BE2C (cell line): ENCODE measurements around the gene SUN5.

Experiments
- DNase-seq: peaks from one replicate; pipeline ENCODE4 v3.0.0-alpha.2; 2020
- H3K27me3 ChIP-seq: fragments of 250-450 bp; sonication (Bioruptor Pico); 2 replicates; pipeline ENCODE4 v1.5.1; 2020; ENCODE audit warnings: mild to moderate bottlenecking
- H3K36me3 ChIP-seq: fragments of 250-450 bp; sonication (Bioruptor Pico); 2 replicates; pipeline ENCODE4 v1.5.1; 2020; ENCODE audit warnings: mild to moderate bottlenecking
- H3K4me1 ChIP-seq: fragments of 250-450 bp; sonication (Bioruptor Pico); 2 replicates; pipeline ENCODE4 v1.5.1; 2020
- H3K4me3 ChIP-seq: 2 replicates; pipeline ENCODE4 v1.5.1; 2011; ENCODE audit warnings: low read depth, low read length
- H3K9me3 ChIP-seq: fragments of 250-450 bp; sonication (Bioruptor Pico); 2 replicates; pipeline ENCODE4 v1.5.1; 2020
- TF ChIP-seq, protein P1 (sequence below): IDR thresholded peaks from 2 replicates; pipeline ENCODE4 v1.5.1; 2012; ENCODE audit warnings: mild to moderate bottlenecking, low read depth, low read length

Gene SUN5

GRCh38 chr20:32966881-32967781 lies 37.1 kb downstream of the SUN5 start:
- Histone ChIP-seq H3K4me1 (peaks cover 5% of the 10 kb centered on the region; the same call in 1 of the 2 replicates), H3K27me3 (no peaks in the 10 kb centered on the region; the same call in 1 of the 2 replicates), H3K9me3 (no peaks in the 10 kb centered on the region), H3K36me3 (no peaks in the 10 kb centered on the region), H3K4me3 (no peak overlapping the region)
- no peak for DNase-seq
- TF ChIP-seq, protein P1, sequence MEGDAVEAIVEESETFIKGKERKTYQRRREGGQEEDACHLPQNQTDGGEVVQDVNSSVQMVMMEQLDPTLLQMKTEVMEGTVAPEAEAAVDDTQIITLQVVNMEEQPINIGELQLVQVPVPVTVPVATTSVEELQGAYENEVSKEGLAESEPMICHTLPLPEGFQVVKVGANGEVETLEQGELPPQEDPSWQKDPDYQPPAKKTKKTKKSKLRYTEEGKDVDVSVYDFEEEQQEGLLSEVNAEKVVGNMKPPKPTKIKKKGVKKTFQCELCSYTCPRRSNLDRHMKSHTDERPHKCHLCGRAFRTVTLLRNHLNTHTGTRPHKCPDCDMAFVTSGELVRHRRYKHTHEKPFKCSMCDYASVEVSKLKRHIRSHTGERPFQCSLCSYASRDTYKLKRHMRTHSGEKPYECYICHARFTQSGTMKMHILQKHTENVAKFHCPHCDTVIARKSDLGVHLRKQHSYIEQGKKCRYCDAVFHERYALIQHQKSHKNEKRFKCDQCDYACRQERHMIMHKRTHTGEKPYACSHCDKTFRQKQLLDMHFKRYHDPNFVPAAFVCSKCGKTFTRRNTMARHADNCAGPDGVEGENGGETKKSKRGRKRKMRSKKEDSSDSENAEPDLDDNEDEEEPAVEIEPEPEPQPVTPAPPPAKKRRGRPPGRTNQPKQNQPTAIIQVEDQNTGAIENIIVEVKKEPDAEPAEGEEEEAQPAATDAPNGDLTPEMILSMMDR = no peak

GRCh38 chr20:32966382-32966781 lies 37.9 kb downstream of the SUN5 start:
- H3K4me1 ChIP-seq = 0 out of 2 replicates have a peak, but pooled peaks cover under 1% of the 10 kb centered on the region
- no peaks in the 10 kb centered on the region for H3K36me3 ChIP-seq
- TF ChIP-seq, protein P1 = no peak
- no peak overlapping the region for H3K4me3 ChIP-seq
- H3K27me3 ChIP-seq = no peaks in the 10 kb centered on the region; the same call in 1 of the 2 replicates
- H3K9me3 ChIP-seq = no peaks in the 10 kb centered on the region
- no peak for DNase-seq

GRCh38 chr20:32965581-32966373 lies 38.5 kb downstream of the SUN5 start:
- DNase-seq = no peak
- H3K9me3 ChIP-seq = no peaks in the 10 kb centered on the region
- TF ChIP-seq, protein P1 = no peak
- H3K4me1 ChIP-seq = no peaks in the 10 kb centered on the region
- no peaks in the 10 kb centered on the region for H3K36me3 ChIP-seq
- no peaks in the 10 kb centered on the region; the same call in 1 of the 2 replicates for H3K27me3 ChIP-seq
- H3K4me3 ChIP-seq = no peak overlapping the region

- Histone ChIP-seq H3K36me3 (no peaks in the 10 kb centered on the region), H3K4me3 (no peak overlapping the region), H3K4me1 (no peaks in the 10 kb centered on the region), H3K9me3 (no peaks in the 10 kb centered on the region), H3K27me3 (no peaks in the 10 kb centered on the region; the same call in 1 of the 2 replicates)
- TF ChIP-seq, protein P1 = no peak
- no peak for DNase-seq
Measured at GRCh38 chr20:32965115-32965514, 39.1 kb downstream of the SUN5 start.

- DNase-seq = no peak
- H3K36me3 ChIP-seq = no peaks in the 10 kb centered on the region
- TF ChIP-seq, protein P1 = no peak
- H3K27me3 ChIP-seq = no peaks in the 10 kb centered on the region; the same call in 1 of the 2 replicates
- H3K9me3 ChIP-seq = no peaks in the 10 kb centered on the region
- H3K4me1 ChIP-seq = no peaks in the 10 kb centered on the region
- no peak overlapping the region for H3K4me3 ChIP-seq
Measured at GRCh38 chr20:32964575-32964974, 39.7 kb downstream of the SUN5 start.
